ENCODE data around the gene GRIA4. TPM values are rescaled to one million over a fixed set of nuclear protein-coding genes. Genes with fewer than 3 reads are reported as not detected.

The GRIA4 gene
- polyA plus RNA-seq, 2 of the 4 experiments (the other 2 are of a cell fraction), result not detected

- TF ChIP-seq KDM1A (IDR thresholded peaks at IDR 0.05; ENCODE audit: low read depth), result no peak
- TF ChIP-seq CHD4 (IDR thresholded peaks at IDR 0.05; ENCODE audit: borderline replicate concordance), result no peak
Observed at GRCh38 chr11:105589346-105589745, 20.5 kb upstream of the GRIA4 start (continued).

GRCh38 chr11:105592035-105592434 is 17.8 kb upstream of the GRIA4 start:
- Histone ChIP-seq H3K4me2 (no peak overlapping the region), H3K9me3 (no peaks in the 10 kb centered on the region), H3K4me1 (no peaks in the 10 kb centered on the region), H3K4me3 (no peak overlapping the region), H3K27ac (no peak overlapping the region)
- FAIRE-seq (no peak), ATAC-seq (no peak), DNase-seq (ENCODE audit: low read depth in 1 of 2, low spot score in 1 of 2) (no peak)
- ChIA-PET POLR2A (no interaction called here), CTCF (no interaction called here)
- 71% methylated on average over 5 of the region's 5 CpGs for WGBS (ENCODE audit: missing lambda C conversion rate)
- no peak for TF ChIP-seq TFCP2L1 (CRISPR knock-in tag; IDR thresholded peaks at IDR 0.05)
- TF ChIP-seq HOXA7 (CRISPR knock-in tag; IDR thresholded peaks at IDR 0.05), result no peak
- TF ChIP-seq KDM1A (IDR thresholded peaks at IDR 0.05; ENCODE audit: low read depth), result no peak
- TF ChIP-seq SREBF2 (IDR thresholded peaks at IDR 0.05), result no peak

- ATAC-seq (no peak), DNase-seq (ENCODE audit: low read depth in 1 of 2, low spot score in 1 of 2) (no peak), FAIRE-seq (no peak)
- Histone ChIP-seq H3K9me3 (no peaks in the 10 kb centered on the region), H3K4me2 (no peak overlapping the region), H3K27ac (no peak overlapping the region), H3K4me3 (no peak overlapping the region), H3K4me1 (no peaks in the 10 kb centered on the region)
- 0% methylated on average over 1 of the region's 1 CpG for WGBS (ENCODE audit: missing lambda C conversion rate)
- CTCF ChIA-PET, result no interaction called here
- TF ChIP-seq RCOR1 (IDR thresholded peaks at IDR 0.05; ENCODE audit: low read depth, low read length) (no peak), REST (IDR thresholded peaks at IDR 0.05) (no peak), ZNF302 (CRISPR knock-in tag; IDR thresholded peaks at IDR 0.05) (no peak), NPAS2 (CRISPR knock-in tag; IDR thresholded peaks at IDR 0.05; ENCODE audit: borderline replicate concordance) (no peak), RNF2 (IDR thresholded peaks at IDR 0.05; ENCODE audit: borderline replicate concordance, low read depth) (no peak), JUNB (IDR thresholded peaks at IDR 0.05) (no peak), ZSCAN20 (CRISPR knock-in tag; IDR thresholded peaks at IDR 0.05) (no peak), NFE2L2 (conservative IDR thresholded peaks at IDR 0.05; ENCODE audit: low read length) (no peak)
- POLR2A ChIA-PET, result no interaction called here
Observed at GRCh38 chr11:105598371-105598770, 11.5 kb upstream of the GRIA4 start.

GRCh38 chr11:105603156-105603555 is 6.7 kb upstream of the GRIA4 start:
- Histone ChIP-seq H3K9me3 (no peaks in the 10 kb centered on the region), H3K4me1 (no peaks in the 10 kb centered on the region), H3K4me2 (no peak overlapping the region), H3K4me3 (no peak overlapping the region), H3K27ac (no peak overlapping the region)
- ATAC-seq (no peak), FAIRE-seq (no peak), DNase-seq (ENCODE audit: low read depth in 1 of 2, low spot score in 1 of 2) (no peak)
- TF ChIP-seq HOXB5 (CRISPR knock-in tag; IDR thresholded peaks at IDR 0.05), result no peak
- TF ChIP-seq FOXS1 (CRISPR knock-in tag; IDR thresholded peaks at IDR 0.05), result no peak
- TF ChIP-seq GATA3 (IDR thresholded peaks at IDR 0.05; ENCODE audit: borderline replicate concordance), result no peak
- no peak for TF ChIP-seq BHLHE40 (IDR thresholded peaks at IDR 0.05; ENCODE audit: low read depth, low read length)
- no peak for TF ChIP-seq ESRRA (IDR thresholded peaks at IDR 0.05; ENCODE audit: borderline replicate concordance, low read length)
- no peak for TF ChIP-seq RCOR1 (IDR thresholded peaks at IDR 0.05; ENCODE audit: low read depth, low read length)
- TF ChIP-seq TP53 (CRISPR knock-in tag; IDR thresholded peaks at IDR 0.05), result no peak
- no peak for TF ChIP-seq RARB (CRISPR knock-in tag; IDR thresholded peaks at IDR 0.05)
- TF ChIP-seq CHD4 (IDR thresholded peaks at IDR 0.05; ENCODE audit: borderline replicate concordance), result no peak
- no peak for TF ChIP-seq E2F6 (IDR thresholded peaks at IDR 0.05; ENCODE audit: borderline replicate concordance, low read depth)
- TF ChIP-seq KDM1A (IDR thresholded peaks at IDR 0.05; ENCODE audit: low read depth), result no peak
- no peak for TF ChIP-seq MAFK (IDR thresholded peaks at IDR 0.05; ENCODE audit: partially characterized antibody)
- TF ChIP-seq HMGXB4 (CRISPR knock-in tag; IDR thresholded peaks at IDR 0.05; ENCODE audit: borderline replicate concordance), result no peak
- no peak for TF ChIP-seq TFCP2L1 (CRISPR knock-in tag; IDR thresholded peaks at IDR 0.05)
- no peak for TF ChIP-seq BCL3 (IDR thresholded peaks at IDR 0.05)
- TF ChIP-seq HOXA7 (CRISPR knock-in tag; IDR thresholded peaks at IDR 0.05), result no peak
- no peak for TF ChIP-seq NFE2L2 (conservative IDR thresholded peaks at IDR 0.05; ENCODE audit: low read length)
- TF ChIP-seq POLR2AphosphoS2 (conservative IDR thresholded peaks at IDR 0.05; ENCODE audit: low read length), result no peak
- TF ChIP-seq NR3C1 (IDR thresholded peaks at IDR 0.05), result no peak
- no peak for TF ChIP-seq PHF8 (IDR thresholded peaks at IDR 0.05; ENCODE audit: borderline replicate concordance, low read depth)
- ChIA-PET CTCF (no interaction called here), POLR2A (no interaction called here)

Measured in A549 (cell line).